Bronchial epithelial cell (primary cell): ENCODE data around the gene NCAM1. TPM values are rescaled to one million over a fixed set of nuclear protein-coding genes. Genes with fewer than 3 reads are reported as not detected.

Source experiments
- DNase-seq: peaks from one replicate; pipeline ENCODE4 v3.0.0-alpha.2; 2010; ENCODE audit warnings: low read depth
- FAIRE-seq: peaks from 2 replicates; lab custom pipeline; 2011; peaks lifted over from hg19 to GRCh38; lab: Jason Lieb, UNC
- H3K27me3 ChIP-seq: 2 replicates; pipeline ENCODE4 v1.5.1; 2011; ENCODE audit warnings: low read length; ENCODE audit not compliant: control insufficient read depth, insufficient read depth
- H3K36me3 ChIP-seq: 2 replicates; pipeline ENCODE4 v1.5.1; 2011; ENCODE audit warnings: low read length; ENCODE audit not compliant: control insufficient read depth, insufficient read depth
- H3K4me3 ChIP-seq: 2 replicates; pipeline ENCODE4 v1.5.1; 2011; ENCODE audit warnings: mild to moderate bottlenecking, low read depth, low read length, control low read depth
- total RNA-seq: library from RNA; depleted of rRNA; stranded (reverse); fragments of >200 nt; gene quantifications from 2 replicates; pipeline ENCODE4 v1.2.1, GENCODE V29; 2014
- TF ChIP-seq, protein P1 (sequence below): IDR thresholded peaks from 2 replicates; pipeline ENCODE4 v1.5.1; 2011; ENCODE audit warnings: mild to moderate bottlenecking, moderate library complexity, low read length, control low read depth, inconsistent platforms; ENCODE audit not compliant: insufficient read depth, severe bottlenecking

The NCAM1 gene
- total RNA-seq, 1 donor from 2014 or later = under 0.01 TPM

DNA sequence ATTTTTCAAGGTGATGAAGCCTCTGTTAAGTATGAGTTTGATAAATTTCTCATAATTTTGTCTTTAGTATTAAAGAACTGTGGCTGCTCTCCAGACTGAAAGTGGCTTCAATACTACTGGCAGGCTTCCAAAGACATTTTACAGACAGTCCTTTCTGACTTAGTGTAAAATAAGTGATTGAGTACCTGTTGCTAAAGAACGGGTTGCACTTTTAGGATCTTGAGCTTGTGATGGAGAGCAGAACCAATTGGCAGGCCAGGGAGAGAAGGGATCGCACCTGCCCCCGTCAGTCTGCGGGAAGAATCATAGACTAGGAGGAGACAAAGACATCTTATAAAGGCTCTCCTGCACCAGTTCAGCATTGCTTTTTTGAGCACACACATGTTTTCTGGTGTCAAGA is 4.4 kb downstream of the NCAM1 start:
- Histone ChIP-seq H3K4me3 (no peak overlapping the region), H3K27me3 (peaks cover 25% of the 10 kb centered on the region), H3K36me3 (no peaks in the 10 kb centered on the region)
- TF ChIP-seq, protein P1, sequence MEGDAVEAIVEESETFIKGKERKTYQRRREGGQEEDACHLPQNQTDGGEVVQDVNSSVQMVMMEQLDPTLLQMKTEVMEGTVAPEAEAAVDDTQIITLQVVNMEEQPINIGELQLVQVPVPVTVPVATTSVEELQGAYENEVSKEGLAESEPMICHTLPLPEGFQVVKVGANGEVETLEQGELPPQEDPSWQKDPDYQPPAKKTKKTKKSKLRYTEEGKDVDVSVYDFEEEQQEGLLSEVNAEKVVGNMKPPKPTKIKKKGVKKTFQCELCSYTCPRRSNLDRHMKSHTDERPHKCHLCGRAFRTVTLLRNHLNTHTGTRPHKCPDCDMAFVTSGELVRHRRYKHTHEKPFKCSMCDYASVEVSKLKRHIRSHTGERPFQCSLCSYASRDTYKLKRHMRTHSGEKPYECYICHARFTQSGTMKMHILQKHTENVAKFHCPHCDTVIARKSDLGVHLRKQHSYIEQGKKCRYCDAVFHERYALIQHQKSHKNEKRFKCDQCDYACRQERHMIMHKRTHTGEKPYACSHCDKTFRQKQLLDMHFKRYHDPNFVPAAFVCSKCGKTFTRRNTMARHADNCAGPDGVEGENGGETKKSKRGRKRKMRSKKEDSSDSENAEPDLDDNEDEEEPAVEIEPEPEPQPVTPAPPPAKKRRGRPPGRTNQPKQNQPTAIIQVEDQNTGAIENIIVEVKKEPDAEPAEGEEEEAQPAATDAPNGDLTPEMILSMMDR = no peak
- DNase-seq (no peak), FAIRE-seq (no peak)

DNA sequence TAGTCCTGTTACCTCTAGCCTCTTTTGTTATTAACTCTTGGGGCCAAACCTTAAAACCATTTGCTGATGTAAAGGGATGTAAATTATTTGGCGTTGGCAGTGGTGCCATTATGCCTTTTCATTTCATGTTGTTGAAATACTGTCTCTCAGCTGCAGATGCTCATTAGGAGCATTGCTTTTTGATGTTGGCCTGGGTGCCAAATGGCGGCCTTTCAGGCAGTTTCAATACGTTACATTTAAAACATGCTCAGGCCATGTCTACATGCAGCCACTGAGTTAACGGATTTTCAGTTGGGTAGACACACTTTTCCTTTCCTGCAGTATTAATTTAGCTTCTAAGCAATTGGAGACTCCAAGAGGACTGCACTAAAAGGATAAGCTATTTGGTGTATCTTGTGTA is 5.3 kb downstream of the NCAM1 start:
- FAIRE-seq = peak; percentile 36
- H3K27me3 ChIP-seq = peaks cover 21% of the 10 kb centered on the region
- TF ChIP-seq, protein P1 = no peak
- H3K36me3 ChIP-seq = no peaks in the 10 kb centered on the region
- DNase-seq = no peak
- H3K4me3 ChIP-seq = no peak overlapping the region

DNA sequence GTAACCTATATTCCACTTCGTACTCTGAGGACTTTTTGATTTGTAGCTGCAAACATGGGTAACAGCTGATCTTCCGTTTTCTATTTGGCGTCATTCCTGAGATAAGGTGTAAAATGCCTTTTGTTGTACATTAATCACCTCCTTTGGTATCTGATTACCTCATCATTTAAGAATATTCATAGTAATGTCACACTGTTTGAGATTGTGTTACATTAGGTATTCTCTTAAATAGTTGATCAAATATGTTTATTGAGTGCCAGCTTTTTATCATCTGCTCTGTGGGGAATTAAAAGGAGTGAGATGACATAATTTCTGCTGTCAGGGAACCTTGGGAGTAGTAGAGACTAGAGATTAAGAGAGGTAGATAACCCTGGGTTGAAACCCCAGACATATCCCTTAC is 5.9 kb downstream of the NCAM1 start:
- H3K27me3 ChIP-seq = peaks cover 17% of the 10 kb centered on the region
- FAIRE-seq (no peak), DNase-seq (peak; percentile 8)
- H3K36me3 ChIP-seq = no peaks in the 10 kb centered on the region
- TF ChIP-seq, protein P1 = no peak
- H3K4me3 ChIP-seq = no peak overlapping the region

DNA sequence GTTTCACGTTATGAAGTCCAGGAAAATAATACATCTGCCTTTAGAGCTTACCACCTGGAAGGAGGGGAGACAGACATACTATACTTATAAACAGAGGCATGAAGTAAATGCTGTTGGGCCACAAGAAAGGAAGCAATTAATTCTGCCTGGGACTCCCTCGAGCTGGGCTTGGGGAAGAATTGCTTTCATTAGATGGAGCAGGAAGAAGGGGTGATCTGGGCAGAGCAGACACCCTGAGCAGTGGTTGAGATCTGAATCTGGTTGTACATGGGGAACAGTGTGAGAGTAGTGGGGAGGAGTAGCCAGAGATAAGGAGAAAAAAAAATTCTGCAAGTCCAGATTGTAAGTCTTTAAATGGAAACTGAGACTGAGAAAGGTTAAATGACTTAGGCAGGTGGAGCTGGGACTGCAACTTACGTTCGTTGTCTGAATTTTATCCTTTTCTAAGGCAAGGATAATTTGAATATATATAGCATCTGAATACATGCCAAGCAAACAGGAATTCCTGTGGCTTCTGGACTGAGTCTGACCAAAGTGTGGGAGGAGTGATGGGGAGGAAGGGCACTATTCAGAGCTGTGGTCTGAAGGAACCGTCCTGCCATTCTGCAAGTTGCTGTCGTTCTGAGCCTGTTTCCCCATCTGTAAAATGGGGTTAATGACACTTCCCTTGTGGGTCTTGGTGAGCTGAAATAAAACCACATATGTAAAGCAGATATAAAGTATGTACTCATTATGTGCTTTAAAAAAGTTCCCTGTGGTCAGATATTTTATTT is 7.9 kb downstream of the NCAM1 start:
- no peaks in the 10 kb centered on the region for H3K36me3 ChIP-seq
- TF ChIP-seq, protein P1 = no peak
- H3K27me3 ChIP-seq = peaks cover 3% of the 10 kb centered on the region
- no peak for DNase-seq
- H3K4me3 ChIP-seq = no peak overlapping the region
- FAIRE-seq = no peak

DNA sequence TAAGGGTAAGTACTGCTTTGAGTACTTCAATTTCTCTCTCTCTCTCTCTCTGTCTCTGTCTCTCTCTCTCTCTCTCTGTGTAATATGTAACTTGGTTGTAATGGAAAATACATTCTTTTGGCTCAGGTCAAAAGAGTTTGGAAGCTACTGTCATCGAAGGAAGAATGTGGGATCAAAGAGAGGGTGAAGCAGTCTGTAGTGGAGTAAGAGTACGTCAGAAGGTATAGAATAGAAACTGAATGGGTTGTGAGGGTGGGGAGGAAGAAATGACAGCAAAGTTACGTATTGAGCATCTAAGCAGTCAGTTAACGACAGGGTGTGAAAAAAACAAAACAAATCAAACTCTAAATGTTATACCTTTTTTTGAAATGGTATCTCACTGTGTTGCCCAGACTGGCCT is 10.0 kb downstream of the NCAM1 start:
- no peaks in the 10 kb centered on the region for H3K36me3 ChIP-seq
- H3K4me3 ChIP-seq = no peak overlapping the region
- TF ChIP-seq, protein P1 = no peak
- peaks cover 1% of the 10 kb centered on the region for H3K27me3 ChIP-seq
- FAIRE-seq (no peak), DNase-seq (no peak)
